Fibroblast of skin of left biceps (primary cell): ENCODE data around the gene KLHDC10.
"Not testable (repeated sequence)": the region's sequence is repeated elsewhere in the genome, so short reads cannot be mapped to it uniquely, and the experiment has no call there.

Experiments
- DNase-seq, 2 experiments: peaks; one replicate each; pipeline ENCODE4 v3.0.0-alpha.2; 2013; ENCODE audit warnings: low read depth in 2 of 2

The KLHDC10 gene

DNA sequence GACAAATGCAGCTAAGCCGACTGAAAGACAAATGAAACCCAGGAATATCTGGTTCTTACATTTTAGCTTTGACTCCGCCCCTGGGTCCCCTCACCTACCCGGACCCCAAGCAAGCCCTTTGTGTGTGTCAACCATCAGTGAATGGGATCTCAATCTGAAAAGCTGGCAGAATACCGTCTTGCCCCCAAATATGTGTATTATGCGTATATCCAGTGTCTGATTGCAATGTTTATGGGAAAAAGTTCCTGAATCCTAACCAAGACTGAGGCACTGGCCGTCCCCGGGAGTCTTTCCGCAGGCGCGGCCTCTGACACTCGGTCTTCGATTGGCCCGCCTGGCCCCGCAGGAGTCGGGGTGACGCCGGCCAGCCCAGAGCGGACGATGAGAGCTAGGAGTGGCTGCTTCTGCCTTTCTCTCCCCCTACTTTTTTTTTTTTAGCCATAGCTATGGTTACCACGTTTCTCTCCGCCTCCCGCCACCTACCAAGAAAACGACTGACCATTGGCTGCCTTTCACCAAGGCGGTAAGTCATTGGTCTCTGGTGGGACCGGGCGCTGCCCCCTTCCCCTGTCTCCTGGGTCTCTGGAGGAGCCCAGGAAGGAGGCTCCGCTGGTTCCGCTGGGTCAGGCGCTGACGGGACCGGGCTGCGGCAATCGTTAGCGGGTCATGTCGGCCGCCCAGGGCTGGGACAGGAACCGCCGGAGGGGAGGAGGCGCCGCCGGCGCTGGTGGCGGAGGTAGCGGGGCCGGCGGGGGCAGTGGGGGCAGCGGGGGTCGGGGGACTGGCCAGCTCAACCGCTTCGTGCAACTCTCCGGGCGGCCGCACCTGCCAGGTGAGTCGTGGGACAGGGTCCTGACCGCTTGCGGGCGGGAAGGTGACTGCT, at the start of gene KLHDC10:
Gene KLHDC10 (plus strand): TSS at position 557 of the 883 bp plus-strand sequence. CDS start 110 bp downstream, at position 667.
- peak; percentile 98 for DNase-seq

DNA sequence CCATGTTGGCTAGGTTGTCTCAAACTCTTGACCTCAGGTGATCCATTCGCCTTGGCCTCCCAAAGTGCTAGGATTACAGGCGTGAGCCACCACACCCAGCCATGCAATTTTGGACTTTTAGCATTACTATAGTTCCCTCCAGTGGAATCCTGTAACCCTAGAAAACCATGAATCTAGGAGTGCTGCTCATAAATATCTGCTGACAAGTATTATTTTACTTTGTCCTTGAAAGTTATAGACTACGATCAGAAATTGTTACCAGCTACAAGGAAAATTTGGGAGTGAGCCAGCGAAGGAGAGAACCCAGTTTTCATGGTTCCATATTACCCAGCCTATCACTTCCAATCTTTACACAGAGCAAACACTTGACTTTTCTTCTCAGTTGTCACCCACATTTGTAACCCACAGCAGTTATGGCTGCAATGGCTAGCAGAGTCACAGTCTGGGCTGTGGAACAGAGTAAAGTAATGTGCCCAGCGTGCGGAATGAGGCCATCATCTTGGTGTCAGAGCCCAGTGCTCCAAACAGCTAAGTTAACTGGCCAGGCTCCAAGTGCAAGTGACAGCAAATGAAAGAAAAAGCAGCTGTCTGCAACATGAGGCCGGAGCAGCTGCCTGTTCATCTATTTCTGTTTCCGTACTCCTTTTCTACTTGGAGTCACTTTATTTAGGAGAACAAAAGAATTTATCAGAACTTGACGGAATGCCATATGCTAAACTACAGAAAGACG, 49.1 kb upstream of the KLHDC10 start:
- no peak for DNase-seq

DNA sequence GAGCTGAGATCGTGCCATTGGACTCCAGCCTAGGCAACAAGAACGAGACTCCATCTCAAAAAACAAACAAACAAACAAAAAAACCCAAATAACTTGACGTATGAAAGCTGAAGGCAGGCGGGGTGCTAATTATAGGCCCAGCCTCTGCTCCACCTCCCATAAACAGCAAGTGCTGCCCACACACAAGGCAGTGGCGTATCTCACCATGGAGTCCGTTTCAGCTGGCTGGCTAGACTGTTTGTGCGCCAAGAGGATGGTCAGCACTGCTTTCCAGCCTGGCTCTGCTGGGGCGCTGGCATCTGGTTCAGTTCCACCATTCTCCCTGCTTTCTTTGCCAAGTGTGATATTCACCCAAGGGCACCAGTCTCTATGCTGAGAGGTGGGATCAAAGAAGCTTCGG, 48.2 kb upstream of the KLHDC10 start:
- DNase-seq: no peak

DNA sequence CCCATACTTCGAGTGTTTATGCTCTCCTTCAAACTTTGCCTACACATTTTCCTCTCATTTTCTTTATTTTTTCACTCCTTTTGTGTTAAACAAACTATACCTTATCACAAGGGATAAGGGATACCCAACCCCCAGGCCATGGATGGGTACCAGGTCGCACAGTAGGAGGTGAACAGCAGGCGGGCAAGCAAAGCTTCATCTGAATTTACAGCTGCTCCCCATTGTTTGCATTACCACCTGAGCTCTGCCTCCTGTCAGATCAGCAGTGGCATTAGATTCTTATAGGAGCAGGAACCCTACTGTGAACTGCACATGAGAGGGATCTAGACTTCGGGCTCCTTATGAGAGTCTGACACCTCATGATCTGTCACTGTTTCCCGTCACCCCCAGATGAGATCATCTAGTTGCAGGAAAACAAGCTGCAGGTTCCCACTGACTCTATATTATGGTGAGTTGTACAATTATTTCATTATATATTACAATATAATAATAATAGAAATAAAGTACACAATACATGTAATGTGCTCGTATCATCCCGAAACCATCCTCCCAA, 47.6 kb upstream of the KLHDC10 start:
- no peak for DNase-seq

DNA sequence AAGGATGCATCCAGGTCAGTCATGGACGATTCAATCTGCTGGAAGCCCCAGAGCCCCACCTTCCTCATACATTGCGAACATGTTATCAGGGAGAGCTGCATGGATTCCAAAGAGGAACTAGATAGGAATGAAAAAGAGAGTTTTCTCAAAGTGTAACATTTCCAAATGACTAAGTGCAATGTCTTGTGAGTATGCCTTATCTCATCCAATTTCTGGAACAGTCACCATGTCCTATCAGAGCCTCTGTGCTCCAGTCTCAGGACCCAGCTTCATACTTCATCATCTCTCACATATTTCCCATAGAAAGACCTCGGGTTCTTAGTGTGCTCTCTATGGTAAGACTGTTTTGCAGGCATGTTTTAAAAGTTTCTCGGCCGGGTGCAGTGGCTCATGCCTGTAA, 45.9 kb upstream of the KLHDC10 start:
- DNase-seq: no peak

DNA sequence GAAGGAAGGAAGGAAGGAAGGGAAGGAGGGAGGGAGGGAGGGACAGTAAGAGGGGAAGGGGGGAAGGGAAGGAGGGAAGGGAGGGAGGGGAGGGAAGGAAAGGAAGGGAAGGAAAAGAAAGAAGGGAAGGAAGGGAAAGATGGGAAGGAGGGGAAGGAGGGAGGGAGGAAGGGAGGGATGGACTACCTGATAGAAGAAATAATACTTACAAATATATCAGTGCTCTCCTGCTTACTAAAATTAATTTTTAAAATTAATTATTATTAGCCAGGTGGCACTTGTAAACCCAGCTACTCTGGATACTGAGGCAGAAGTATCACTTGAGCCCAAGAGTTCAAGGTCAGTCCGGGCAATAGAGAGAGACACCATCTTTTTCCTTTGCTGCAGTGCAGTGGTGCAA, 37.6 kb upstream of the KLHDC10 start:
- DNase-seq: no peak

DNA sequence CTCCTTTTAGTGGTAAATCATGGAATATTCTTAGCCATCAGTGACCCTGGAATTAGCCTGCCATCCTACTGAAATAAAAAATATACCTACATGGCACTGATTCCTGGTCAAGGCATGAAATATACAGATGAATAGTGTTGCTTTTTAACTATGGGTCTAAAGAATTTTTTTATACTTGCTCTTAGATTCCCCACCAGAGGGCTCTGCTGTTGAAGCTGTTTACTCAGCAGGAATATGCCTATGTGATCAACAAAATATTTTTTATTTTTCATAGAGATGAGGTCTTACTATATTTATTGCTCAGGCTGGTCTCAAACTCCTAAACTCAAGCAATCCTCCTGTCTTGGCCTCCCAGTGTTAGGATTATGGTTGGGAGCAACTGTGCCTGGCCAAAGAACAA, 32.6 kb upstream of the KLHDC10 start:
- no peak for DNase-seq

GRCh38 chr7:130040576-130040975, 29.8 kb upstream of the KLHDC10 start:
- DNase-seq: no peak

- DNase-seq: no peak
Measured at GRCh38 chr7:130047831-130048230, 22.5 kb upstream of the KLHDC10 start.

- no peak for DNase-seq
Measured at GRCh38 chr7:130048906-130049305, 21.4 kb upstream of the KLHDC10 start.

DNA sequence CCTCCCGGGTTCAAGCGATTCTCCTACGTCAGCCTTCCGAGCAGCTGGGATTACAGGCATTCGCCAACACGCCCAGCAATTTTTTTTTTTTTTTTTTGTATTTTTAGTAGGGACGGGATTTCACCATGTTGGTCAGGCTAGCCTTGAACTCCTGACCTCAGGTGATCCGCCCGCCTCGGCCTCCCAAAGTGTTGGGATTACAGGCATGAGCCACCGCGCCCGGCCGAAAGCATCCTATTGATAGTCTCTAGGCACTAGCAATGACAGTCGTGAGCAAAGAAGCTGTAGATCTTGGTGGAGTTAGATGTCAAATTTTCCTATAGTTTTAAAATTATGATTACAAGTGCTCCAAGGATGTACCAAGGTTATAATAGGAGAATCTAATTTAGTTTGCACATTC, 18.1 kb upstream of the KLHDC10 start:
- not testable (repeated sequence) for DNase-seq

GRCh38 chr7:130055198-130055597, 15.1 kb upstream of the KLHDC10 start:
- not testable (repeated sequence) for DNase-seq

GRCh38 chr7:130062246-130062645, 8.1 kb upstream of the KLHDC10 start:
- no peak for DNase-seq

DNA sequence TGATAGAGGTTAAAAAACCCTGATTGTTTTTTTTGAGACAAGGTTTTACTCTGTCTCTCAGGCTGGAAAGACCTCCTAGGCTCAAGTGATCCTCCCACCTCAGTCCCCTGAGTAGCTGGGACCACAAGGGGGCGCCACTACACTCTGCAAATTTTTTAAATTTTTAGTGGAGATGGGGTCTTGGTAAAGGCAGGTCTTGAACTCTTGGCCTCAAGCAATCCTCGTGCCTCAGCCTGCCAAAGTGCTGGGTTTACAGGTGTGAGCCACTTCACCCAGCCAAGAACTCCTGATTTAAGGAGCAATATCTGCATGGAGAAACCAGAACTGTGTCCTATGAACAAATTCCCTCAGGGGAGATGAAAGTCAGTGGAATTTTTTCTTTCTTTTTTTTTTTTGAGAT, 7.3 kb upstream of the KLHDC10 start:
- DNase-seq: peak in 1 of 2 experiments; percentile 4

DNA sequence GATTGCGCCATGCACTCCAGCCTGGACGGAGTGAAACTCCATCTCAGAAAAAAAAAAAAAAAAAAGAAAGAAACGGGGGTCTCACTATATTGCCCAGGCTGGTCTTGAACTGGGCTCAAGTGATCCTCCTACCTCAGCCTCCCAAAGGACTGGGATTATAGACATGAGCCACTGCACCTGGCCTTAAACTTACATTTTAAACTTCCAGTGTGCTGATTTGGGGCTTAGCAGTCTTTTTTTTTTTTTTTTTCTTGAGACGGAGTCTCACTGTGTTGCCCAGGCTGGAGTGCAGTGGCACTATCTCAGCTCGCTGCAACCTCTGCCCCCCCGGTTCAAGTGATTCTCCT, 5.8 kb upstream of the KLHDC10 start:
- DNase-seq: not testable (repeated sequence)

GRCh38 chr7:130065500-130066152, 4.7 kb upstream of the KLHDC10 start:
- no peak for DNase-seq

DNA sequence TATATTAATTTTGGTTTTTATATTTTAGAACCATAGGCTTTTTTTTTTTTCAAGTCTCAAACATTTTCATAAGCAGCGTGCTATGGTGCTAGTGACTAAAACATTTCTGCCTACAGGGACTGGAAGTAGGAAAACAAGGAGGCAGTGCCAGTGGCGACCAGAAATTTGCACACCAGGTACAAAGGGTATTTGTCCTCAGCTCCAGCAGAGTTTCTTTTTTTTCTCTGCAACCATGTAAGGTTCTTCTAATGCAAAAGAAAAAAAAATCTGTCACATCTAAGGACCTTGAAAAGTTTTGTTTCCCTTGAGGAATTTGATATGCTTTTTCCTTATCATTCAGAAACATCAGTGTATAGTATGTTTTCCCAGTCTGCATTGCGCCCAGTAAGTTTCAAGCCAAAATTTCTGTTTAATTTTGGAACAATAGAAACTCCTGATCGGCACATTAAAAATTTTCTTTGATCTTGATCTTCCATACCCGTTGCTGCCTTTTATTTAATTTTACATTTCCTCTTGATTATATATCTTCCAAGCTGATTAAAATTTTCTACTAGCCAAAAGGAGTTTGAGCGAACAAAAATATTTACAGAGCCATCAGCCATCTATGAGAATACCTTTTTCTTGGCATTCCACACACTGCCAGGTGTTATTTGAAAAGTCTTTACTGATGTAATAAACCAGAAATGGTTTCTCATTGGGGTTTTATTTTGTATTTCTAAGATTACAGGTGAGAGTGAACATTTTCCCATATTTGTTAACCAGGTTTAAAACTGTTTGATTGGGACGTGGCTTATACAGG, 956 bp upstream of the KLHDC10 start:
- DNase-seq: no peak

- no peak for DNase-seq
Measured at GRCh38 chr7:130070861-130071622, 708 bp downstream of the KLHDC10 start.

DNA sequence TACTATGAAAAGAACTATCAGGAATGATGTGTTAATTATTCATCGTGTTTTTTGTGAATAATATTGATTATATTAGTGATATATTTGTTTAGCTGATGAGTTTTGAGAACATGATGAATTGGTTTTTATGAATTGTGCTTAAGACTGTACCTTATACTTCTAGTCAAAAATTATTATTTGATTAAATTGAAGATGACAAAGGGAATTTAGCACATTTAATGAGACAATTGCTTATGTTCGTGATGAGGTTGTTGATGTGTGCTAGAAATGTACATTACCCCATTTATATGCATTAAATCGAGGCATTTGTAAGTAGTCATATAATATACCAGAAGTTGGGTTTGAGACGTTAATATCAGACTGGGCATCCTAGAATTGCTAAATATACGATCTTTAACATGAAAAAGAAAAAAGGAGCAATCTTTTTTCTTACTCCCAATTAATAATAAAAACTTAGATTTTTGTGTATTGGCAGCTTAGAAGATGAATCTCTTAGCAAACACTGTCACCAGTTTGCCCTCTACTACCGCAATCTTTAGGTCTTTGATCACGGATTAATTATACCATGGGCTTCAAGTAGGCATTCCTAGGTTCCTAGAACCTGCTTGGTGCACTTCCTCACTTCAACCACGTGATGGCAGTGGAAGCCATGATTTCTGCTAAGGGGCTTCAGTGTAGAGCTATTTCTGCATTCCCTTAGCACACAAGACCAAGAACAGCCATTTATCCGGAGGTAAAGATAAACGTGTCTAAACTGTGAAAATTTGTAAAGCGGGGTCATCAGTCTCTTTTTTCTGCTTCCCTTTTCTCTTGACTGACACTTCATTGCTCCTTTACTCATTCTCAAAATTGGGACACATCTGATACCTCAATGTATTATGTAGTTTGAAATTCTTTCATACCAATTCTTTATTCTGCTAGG, 1.6 kb downstream of the KLHDC10 start:
- peak; percentile 63 to 65 for DNase-seq
